IPS DF 4.7 (cell line): ENCODE results near the gene NDUFS4.
A peak's percentile ranks its signal among the peaks of the same experiment; 100 is the strongest.
"Not testable (repeated sequence)": the region's sequence is repeated elsewhere in the genome, so short reads cannot be mapped to it uniquely, and the experiment has no call there.

Experiments
- DNase-seq: peaks from one replicate; pipeline ENCODE4 v3.0.0-alpha.2; 2013; ENCODE audit warnings: low spot score; ENCODE audit errors: extremely low read depth

NDUFS4 gene

GRCh38 chr5:53660573-53660972, 100.1 kb downstream of the NDUFS4 start:
- not testable (repeated sequence) for DNase-seq

GRCh38 chr5:53665313-53665712, 104.9 kb downstream of the NDUFS4 start:
- not testable (repeated sequence) for DNase-seq

- no peak for DNase-seq
These were observed 107.2 kb downstream of the NDUFS4 start for GRCh38 chr5:53667621-53668020.

DNA sequence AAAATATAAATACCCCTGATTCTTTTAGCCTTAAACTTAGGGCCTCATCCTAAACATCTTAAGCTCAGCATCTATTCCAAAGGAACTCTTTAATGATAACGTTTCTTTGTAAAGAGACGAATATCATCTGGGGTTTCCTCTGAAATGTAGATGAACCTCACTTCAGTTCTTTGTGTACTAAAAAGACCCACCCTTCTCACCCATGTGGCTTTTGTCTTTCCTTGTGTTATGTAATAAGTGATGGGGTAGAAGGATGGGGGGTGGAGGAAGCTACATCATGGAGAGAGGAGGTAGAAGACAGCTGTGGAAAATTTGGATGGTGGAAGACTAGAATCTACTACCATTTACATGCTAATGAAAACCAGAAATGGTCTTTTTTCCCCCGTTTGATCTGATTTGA, 111.0 kb downstream of the NDUFS4 start:
- peak; percentile 90 for DNase-seq

- no peak for DNase-seq
These were observed 113.7 kb downstream of the NDUFS4 start for GRCh38 chr5:53674121-53674520.

DNA sequence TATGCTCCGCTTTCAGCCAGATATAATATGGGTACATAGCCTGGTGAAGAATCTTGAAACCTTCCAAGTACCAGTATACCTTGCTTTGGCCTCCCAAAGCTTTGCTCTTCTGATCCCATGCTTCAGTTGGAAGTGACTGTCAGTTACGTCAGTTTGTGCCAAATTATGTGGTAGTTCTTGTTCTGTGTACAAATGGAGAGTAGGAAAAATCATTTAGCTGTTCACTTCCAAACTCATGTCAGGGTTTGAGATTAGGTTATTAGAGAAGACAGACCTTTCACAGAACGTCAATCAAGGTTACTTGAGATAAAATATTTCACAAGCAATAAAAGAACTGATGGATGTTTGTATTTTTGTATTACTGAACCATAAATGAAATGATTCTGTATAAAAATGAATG, 117.2 kb downstream of the NDUFS4 start:
- DNase-seq, result no peak

GRCh38 chr5:53678981-53679660, 118.7 kb downstream of the NDUFS4 start:
- DNase-seq, result no peak

DNA sequence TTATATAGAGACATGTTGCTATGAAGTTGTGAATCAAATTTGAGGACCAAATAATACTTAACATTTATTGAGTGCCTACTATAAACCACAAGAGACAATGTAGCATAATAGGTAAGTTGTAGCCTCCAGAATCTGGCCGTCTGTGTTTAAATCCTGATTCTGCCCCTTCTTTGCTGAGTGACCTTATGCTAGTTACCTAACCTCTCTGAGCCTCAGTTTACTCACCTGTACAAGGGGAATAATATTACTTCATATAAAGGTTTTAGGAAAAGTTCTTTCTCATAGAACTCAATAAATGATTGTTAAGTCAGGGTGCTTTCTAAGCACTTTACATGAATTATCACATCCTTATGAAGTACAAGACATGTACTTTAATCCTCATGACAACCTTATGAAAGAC, 120.6 kb downstream of the NDUFS4 start:
- DNase-seq, result no peak

DNA sequence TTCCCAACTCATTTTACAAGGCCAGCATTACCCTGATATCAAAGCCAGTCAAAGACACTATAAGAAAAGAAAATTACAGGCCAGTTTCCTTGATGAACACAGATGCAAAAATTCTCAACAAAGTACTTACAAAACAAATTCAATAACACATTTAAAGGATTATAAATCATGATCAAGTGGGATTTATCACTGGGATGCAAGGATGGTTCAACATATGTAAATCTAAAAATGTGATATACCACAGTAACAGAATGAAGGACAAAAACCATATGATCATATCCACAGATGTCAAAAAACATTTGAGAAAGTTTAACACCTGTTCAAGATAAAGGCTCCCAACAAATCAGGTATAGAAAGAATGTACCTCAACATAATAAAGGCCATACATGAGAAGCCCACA, 130.6 kb downstream of the NDUFS4 start:
- no peak for DNase-seq

DNA sequence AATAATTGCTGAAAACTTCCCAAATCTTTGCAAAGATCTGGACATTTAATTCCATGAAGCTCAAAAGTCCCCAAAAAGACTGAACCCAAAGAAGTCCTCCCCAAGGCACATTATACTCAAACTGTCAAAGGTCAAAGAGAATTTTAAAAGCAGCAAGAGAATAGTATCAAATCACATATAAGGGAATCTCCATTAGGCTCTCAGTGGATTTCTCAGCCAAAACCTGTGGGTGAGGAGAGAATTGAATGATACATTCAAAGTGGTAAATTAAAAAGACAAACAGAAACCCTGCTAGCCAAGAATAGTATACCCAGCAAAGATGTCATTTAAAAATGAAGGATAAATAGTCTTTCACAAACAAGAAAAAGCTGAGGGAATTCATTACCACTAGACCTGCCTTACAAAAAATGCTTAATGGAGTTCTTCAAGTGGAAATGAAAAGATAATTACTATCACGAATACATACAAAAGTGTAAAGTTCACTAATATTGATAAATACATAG, 134.1 kb downstream of the NDUFS4 start:
- DNase-seq, result no peak

DNA sequence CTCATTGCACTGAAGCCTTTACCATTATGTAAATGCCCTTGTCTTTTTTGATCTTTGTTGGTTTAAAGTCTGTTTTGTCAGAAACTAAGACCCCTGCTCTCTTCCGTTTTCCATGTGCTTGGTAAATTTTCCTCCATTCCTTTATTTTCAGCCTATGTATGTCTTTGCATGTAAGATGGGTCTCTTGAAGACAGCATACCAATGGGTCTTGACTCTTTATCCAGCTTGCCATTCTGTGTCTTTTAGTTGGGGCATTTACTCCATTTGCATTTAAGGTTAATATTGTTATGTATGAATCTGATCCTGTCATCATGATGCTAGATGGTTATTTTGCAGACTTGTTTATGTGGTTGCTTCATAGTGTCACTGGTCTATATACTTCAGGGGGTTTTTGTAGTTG, 150.0 kb downstream of the NDUFS4 start:
- DNase-seq, result not testable (repeated sequence)

DNA sequence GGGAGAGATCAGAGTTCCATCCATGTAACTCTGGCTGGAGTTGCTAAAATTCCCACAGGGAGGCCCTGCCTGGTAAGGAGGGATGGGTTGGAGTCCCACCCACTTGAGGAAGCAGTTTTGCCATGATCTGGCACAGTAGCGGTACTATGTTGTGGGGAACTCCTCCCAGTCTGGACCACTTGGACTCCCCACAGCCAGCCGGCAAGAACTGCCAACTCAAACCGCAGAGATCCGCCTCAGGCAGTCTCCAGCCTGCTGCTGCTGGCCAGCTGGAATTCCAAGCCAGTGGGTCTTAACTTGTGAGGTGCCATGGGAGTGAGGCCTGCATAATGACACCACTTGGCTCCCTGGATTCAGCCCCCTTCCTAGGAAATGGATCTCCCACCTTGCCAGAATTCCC, 151.9 kb downstream of the NDUFS4 start:
- DNase-seq, result no peak

- no peak for DNase-seq
These were observed 153.7 kb downstream of the NDUFS4 start for GRCh38 chr5:53713978-53714666.

GRCh38 chr5:53714667-53715010, 154.2 kb downstream of the NDUFS4 start:
- DNase-seq, result no peak

GRCh38 chr5:53726121-53726520, 165.7 kb downstream of the NDUFS4 start:
- no peak for DNase-seq

- DNase-seq, result no peak
These were observed 170.5 kb downstream of the NDUFS4 start for GRCh38 chr5:53730943-53731342.
